ENCODE measurements around the gene OR4S1.
"Not testable (repeated sequence)": the region's sequence is repeated elsewhere in the genome, so short reads cannot be mapped to it uniquely, and the experiment has no call there.

GRCh38 chr11:48346286-48346685 lies 40.3 kb downstream of the OR4S1 start:
- TF ChIP-seq CTCF (IDR thresholded peaks at IDR 0.05); EZH2 (IDR thresholded peaks at IDR 0.05; ENCODE audit: borderline replicate concordance, insufficient read depth, low read depth, low read length, poor library complexity, severe bottlenecking): not testable (repeated sequence)

All from B cell (primary cell).